K562 (cell line): ENCODE data around the gene PPM1N. TPM values are rescaled to one million over a fixed set of nuclear protein-coding genes. Genes with fewer than 3 reads are reported as not detected.

Experiments used
- ATAC-seq: fragments of 200-7000 bp; cut with Tn5 transposase; 3 replicates; pipeline ENCODE4 v1.9.1; 2020; ENCODE audit warnings: moderate library complexity
- BruUV-seq: library from RNA; stranded (reverse); fragments of 400-500 nt; replicated peaks from 2 replicates; lab custom pipeline; 2021; lab: Mats Ljungman, UMichigan
- CTCF ChIA-PET: fragments of 300-600 bp; formaldehyde crosslinking; extraction: SDS; loops from one replicate; lab custom pipeline; 2021; ENCODE audit warnings: low intra/inter-chr PET ratio; lab: Yijun Ruan, JAX
- POLR2A ChIA-PET: fragments of 300-600, 350-650 bp; sonication (Branson Sonifier 250); formaldehyde crosslinking; extraction: SDS; loops from one replicate; lab custom pipeline; 2021; ENCODE audit warnings: antibody characterized with exemption, inconsistent platforms; lab: Yijun Ruan, JAX
- DNase-seq, 4 experiments: peaks; one replicate each; pipeline versions ENCODE4 v3.0.0 to v3.0.0-alpha.2; 2011 to 2018; ENCODE audit warnings: low spot score in 3 of 4, mixed read lengths in 3 of 4; ENCODE audit errors: extremely low read depth in 1 of 4
- FAIRE-seq: peaks from 2 replicates; lab custom pipeline; 2011; peaks lifted over from hg19 to GRCh38; lab: Jason Lieb, UNC
- H2AFZ ChIP-seq: 2 replicates; pipeline ENCODE4 v1.6.0; 2011; ENCODE audit warnings: low read depth, low read length, control low read depth, inconsistent platforms
- H3K27ac ChIP-seq: fragments of 200-600 bp; 3 replicates; pipeline ENCODE4 v1.8.0; 2011; ENCODE audit warnings: low read depth, mild to moderate bottlenecking, control low read depth, inconsistent platforms, low read length, moderate library complexity, mixed read lengths; ENCODE audit errors: extremely low read depth
- H3K27me3 ChIP-seq, 2 experiments: fragments of 300-600 bp in 1 of 2; 2 replicates in 1 of 2; 3 replicates in 1 of 2; pipeline versions ENCODE4 v1.6.0 to v1.8.0; 2011; ENCODE audit warnings: inconsistent platforms in 2 of 2, low read length in 2 of 2, mild to moderate bottlenecking in 1 of 2, mixed read lengths in 1 of 2, moderate library complexity in 1 of 2; ENCODE audit not compliant: control insufficient read depth in 2 of 2, insufficient read depth in 2 of 2
- H3K36me3 ChIP-seq: fragments of 300-600 bp; 3 replicates; pipeline ENCODE4 v1.8.0; 2011; ENCODE audit warnings: mild to moderate bottlenecking, low read length, inconsistent platforms; ENCODE audit not compliant: control insufficient read depth, insufficient read depth
- H3K4me1 ChIP-seq, 2 experiments: fragments of 200-600 bp in 1 of 2; replicated peaks in 1 of 2; 2 replicates in 1 of 2; 3 replicates in 1 of 2; pipeline versions ENCODE4 v1.5.1 to v1.8.0; 2011; ENCODE audit warnings: inconsistent platforms in 2 of 2, low read length in 2 of 2, mild to moderate bottlenecking in 1 of 2, mixed read lengths in 1 of 2, moderate library complexity in 1 of 2; ENCODE audit not compliant: control insufficient read depth in 2 of 2, insufficient read depth in 2 of 2
- H3K4me2 ChIP-seq: 2 replicates; pipeline ENCODE4 v1.6.1; 2011; ENCODE audit warnings: low read length, control low read depth, inconsistent platforms, mixed read lengths; ENCODE audit not compliant: insufficient read depth
- H3K4me3 ChIP-seq: fragments of 200-600 bp; sonication (generic), shearing (Covaris generic); 2 replicates; pipeline ENCODE4 v1.5.1; 2016; ENCODE audit warnings: control low read depth, inconsistent platforms
- H3K79me2 ChIP-seq: fragments of 200-600 bp; 3 replicates; pipeline ENCODE4 v1.8.0; 2011; ENCODE audit warnings: low read length, inconsistent platforms; ENCODE audit not compliant: control insufficient read depth, insufficient read depth
- H3K9ac ChIP-seq, 2 experiments: 2 replicates each; pipeline versions ENCODE4 v1.6.0 to v1.6.1; 2011; ENCODE audit warnings: low read depth in 2 of 2, low read length in 2 of 2, control low read depth in 1 of 2, inconsistent platforms in 1 of 2, mild to moderate bottlenecking in 1 of 2, mixed read lengths in 1 of 2; ENCODE audit not compliant: insufficient read depth in 1 of 2
- H3K9me1 ChIP-seq: one replicate; pipeline ENCODE4 v1.6.0; 2011; ENCODE audit warnings: inconsistent platforms, mild to moderate bottlenecking, low read length, moderate library complexity; ENCODE audit not compliant: control insufficient read depth, insufficient read depth
- H3K9me3 ChIP-seq: replicated peaks from 2 replicates; pipeline ENCODE4 v1.5.1; 2011; ENCODE audit warnings: low read depth, low read length, inconsistent platforms; ENCODE audit not compliant: control insufficient read depth, insufficient read depth
- H4K20me1 ChIP-seq: replicated peaks from 2 replicates; pipeline ENCODE4 v1.6.1; 2011; ENCODE audit warnings: low read length, inconsistent platforms, mixed read lengths; ENCODE audit not compliant: control insufficient read depth, insufficient read depth
- ATF2 ChIP-seq: sonication (generic); formaldehyde crosslinking; IDR thresholded peaks from 2 replicates; pipeline ENCODE4 v1.8.1; 2022; ENCODE audit warnings: missing genetic modification reagents
- DPF2 ChIP-seq: fragments of 450-650 bp; IDR thresholded peaks from 2 replicates; pipeline ENCODE4 v1.6.1; 2016
- POLR2A ChIP-seq: fragments of 450-650 bp; conservative IDR thresholded peaks from 2 replicates; pipeline ENCODE4 v1.6.1; 2016
- POLR2B ChIP-seq: fragments of 450-650 bp; IDR thresholded peaks from 2 replicates; pipeline ENCODE4 v1.6.1; 2018; ENCODE audit warnings: low read depth; ENCODE audit not compliant: partially characterized antibody
- SUPT5H ChIP-seq: fragments of 450-650 bp; IDR thresholded peaks from 2 replicates; pipeline ENCODE4 v1.6.1; 2016
- ZNF121 ChIP-seq: sonication (generic); formaldehyde crosslinking; conservative IDR thresholded peaks from 2 replicates; pipeline ENCODE4 v1.8.0; 2022; ENCODE audit warnings: missing genetic modification reagents
- WGBS: fragments of 100-300 bp; shearing (Covaris generic); methylation state at CpG from one replicate; pipeline ENCODE4 v1.1.6; 2016; ENCODE audit warnings: low coverage, mixed read lengths; ENCODE audit not compliant: insufficient coverage; ENCODE audit errors: missing lambda C conversion rate; 5-methylcytosine and 5-hydroxymethylcytosine counted together
- in situ Hi-C: fragments of 300-500 bp; cut with MboI; formaldehyde crosslinking; loops from 4 replicates; pipeline ENCODE4 v1.15.0; 2018; ENCODE audit warnings: inconsistent platforms, mixed read lengths
- intact Hi-C: fragments of 100-400 bp; cut with micrococcal nuclease; formaldehyde crosslinking; loops from 2 replicates; pipeline ENCODE4 v1.14.2; 2022
- polyA plus RNA-seq, 8 experiments: library from polyadenylated mRNA; depleted of rRNA in 4 of 8; stranded (reverse) in 5 of 8; unstranded in 3 of 8; fragments of >200 nt; fragmentation: Nextera tagmentation in 2 of 8; fragmentation: Illumina TruSeq in 1 of 8; extraction: Ambion mirVana in 2 of 8; extraction: Trizol in 1 of 8; gene quantifications; 2 replicates each; pipeline versions ENCODE4 v1.2.1 to v1.2.3, GENCODE V29; 2011 to 2014; ENCODE audit warnings: inconsistent platforms in 1 of 8, missing spikeins in 1 of 8
- total RNA-seq, 7 experiments: library from RNA; depleted of rRNA in 6 of 7; stranded (reverse); fragments of >200 nt in 6 of 7; fragmentation: Illumina TruSeq in 2 of 7; extraction: Trizol in 2 of 7; gene quantifications; 2 replicates each; pipeline versions ENCODE4 v1.2.1 to v1.2.3, GENCODE V29; 2011 to 2021; ENCODE audit warnings: low replicate concordance in 1 of 7

PPM1N gene
- total and polyA plus RNA-seq, 9 of the 15 experiments (the other 6 are each of a cell fraction or from before 2014, with no cell fraction given): 4.5 to 15.6 (median 8.7) TPM

- CTCF ChIA-PET: no interaction called here
- no TSS peak for BruUV-seq
- Histone ChIP-seq H3K27ac (no peak overlapping the region; the same call in 2 of the 3 replicates), H3K9me3 (no peaks in the 10 kb centered on the region), H3K9ac (no peak overlapping the region), H3K79me2 (peaks cover 51% of the 10 kb centered on the region), H3K9me1 (no peaks in the 10 kb centered on the region), H3K27me3 (no peaks in the 10 kb centered on the region), H3K4me1 (peaks cover 31 to 49% of the 10 kb centered on the region in 2 experiments), H2AFZ (no peak overlapping the region), H4K20me1 (peaks cover 5% of the 10 kb centered on the region), H3K4me3 (no peak overlapping the region), H3K4me2 (no peak overlapping the region), H3K36me3 (peaks cover 91% of the 10 kb centered on the region)
- no peak for FAIRE-seq
- no peak for ATAC-seq
- 53% methylated on average over 5 of the region's 7 CpGs for WGBS
- DNase-seq: peak in 2 of 4 experiments; percentile 19 to 33
- POLR2A ChIA-PET: no interaction called here
- intact Hi-C loops: no loop called here
- TF ChIP-seq ATF2 (CRISPR knock-in tag): no peak
- no peak for TF ChIP-seq DPF2
- TF ChIP-seq POLR2A: peak; percentile 36
- TF ChIP-seq POLR2B: peak; percentile 50
- TF ChIP-seq SUPT5H: peak; percentile 54
- peak; percentile 73 for TF ChIP-seq ZNF121 (CRISPR knock-in tag)
- in situ Hi-C loops: no loop called here
These were observed 19.0 kb downstream of the PPM1N start for GRCh38 chr19:45517238-45517637.
